Mesodermal cell (in vitro differentiated cells): ENCODE data around the gene RIBC2.

Experiments used
- H3K27ac ChIP-seq: 2 replicates; pipeline ENCODE4 v1.7.0; 2013; ENCODE audit warnings: mild to moderate bottlenecking, low read depth, low read length, moderate library complexity; ENCODE audit not compliant: severe bottlenecking
- H3K36me3 ChIP-seq: 2 replicates; pipeline ENCODE4 v1.7.1; 2013; ENCODE audit warnings: mild to moderate bottlenecking, low read length, moderate library complexity; ENCODE audit not compliant: control insufficient read depth, insufficient read depth
- H3K4me1 ChIP-seq: one replicate; pipeline ENCODE4 v1.7.1; 2013; ENCODE audit warnings: mild to moderate bottlenecking, low read length; ENCODE audit not compliant: insufficient read depth, control insufficient read depth, poor library complexity, severe bottlenecking
- H3K4me3 ChIP-seq: 2 replicates; pipeline ENCODE4 v1.7.0; 2013; ENCODE audit warnings: low read length, control low read depth, mild to moderate bottlenecking; ENCODE audit not compliant: insufficient read depth, poor library complexity, severe bottlenecking; ENCODE audit errors: extremely low read depth
- H3K9me3 ChIP-seq: 2 replicates; pipeline ENCODE4 v1.7.1; 2013; ENCODE audit warnings: mild to moderate bottlenecking, low read length, moderate library complexity; ENCODE audit not compliant: control insufficient read depth
- whole genome bisulfite sequencing, 2 experiments: methylation state at CpG; one replicate each; pipeline ENCODE4 v1.1.5; 2013; ENCODE audit warnings: missing lambda C conversion rate in 2 of 2; ENCODE audit not compliant: insufficient coverage in 2 of 2; 5-methylcytosine and 5-hydroxymethylcytosine counted together

The RIBC2 gene

GRCh38 chr22:45473626-45474237 lies 60.2 kb downstream of the RIBC2 start:
- H3K4me3 ChIP-seq: no peak overlapping the region
- WGBS, 2 experiments: 75 to 83% methylated on average over 4 to 5 of the region's 6 CpGs
- H3K27ac ChIP-seq: peak overlapping the region; percentile 13
- H3K9me3 ChIP-seq: no peaks in the 10 kb centered on the region
- H3K4me1 ChIP-seq: peaks cover 21% of the 10 kb centered on the region
- no peaks in the 10 kb centered on the region for H3K36me3 ChIP-seq

- H3K4me3 ChIP-seq: no peak overlapping the region
- 76 to 80% methylated on average over 5 of the region's 8 CpGs for whole genome bisulfite sequencing, 2 experiments
- H3K27ac ChIP-seq: no peak overlapping the region
- no peaks in the 10 kb centered on the region for H3K36me3 ChIP-seq
- no peaks in the 10 kb centered on the region for H3K9me3 ChIP-seq
- H3K4me1 ChIP-seq: peaks cover 7% of the 10 kb centered on the region
Observed at GRCh38 chr22:45475063-45475747, 61.7 kb downstream of the RIBC2 start.

- Histone ChIP-seq H3K4me1 (peaks cover 7% of the 10 kb centered on the region), H3K4me3 (no peak overlapping the region), H3K27ac (no peak overlapping the region), H3K9me3 (peaks cover 5% of the 10 kb centered on the region), H3K36me3 (no peaks in the 10 kb centered on the region)
- 92 to 93% methylated on average over 10 to 11 of the region's 15 CpGs for WGBS, 2 experiments
Observed at GRCh38 chr22:45475851-45476514, 62.5 kb downstream of the RIBC2 start.

- Histone ChIP-seq H3K36me3 (no peaks in the 10 kb centered on the region), H3K4me1 (peaks cover 7% of the 10 kb centered on the region), H3K4me3 (no peak overlapping the region), H3K27ac (no peak overlapping the region), H3K9me3 (peaks cover 5% of the 10 kb centered on the region)
- 81 to 89% methylated on average over 4 to 5 of the region's 6 CpGs for WGBS, 2 experiments
Observed at GRCh38 chr22:45476814-45477213, 63.3 kb downstream of the RIBC2 start.

GRCh38 chr22:45477366-45478107 lies 64.0 kb downstream of the RIBC2 start:
- Histone ChIP-seq H3K36me3 (no peaks in the 10 kb centered on the region), H3K9me3 (peaks cover 5% of the 10 kb centered on the region), H3K27ac (no peak overlapping the region), H3K4me1 (peaks cover 7% of the 10 kb centered on the region), H3K4me3 (no peak overlapping the region)
- WGBS, 2 experiments: 91 to 97% methylated on average over 5 to 6 of the region's 7 CpGs

- H3K9me3 ChIP-seq: peaks cover 5% of the 10 kb centered on the region
- H3K4me3 ChIP-seq: no peak overlapping the region
- no peak overlapping the region for H3K27ac ChIP-seq
- H3K4me1 ChIP-seq: peaks cover 7% of the 10 kb centered on the region
- WGBS, 2 experiments: 87 to 95% methylated on average over 6 to 9 of the region's 11 CpGs
- H3K36me3 ChIP-seq: no peaks in the 10 kb centered on the region
Observed at GRCh38 chr22:45478108-45478771, 64.7 kb downstream of the RIBC2 start.

GRCh38 chr22:45480717-45481116 lies 67.2 kb downstream of the RIBC2 start:
- H3K9me3 ChIP-seq: peaks cover 5% of the 10 kb centered on the region
- H3K4me1 ChIP-seq: no peaks in the 10 kb centered on the region
- no peak overlapping the region for H3K27ac ChIP-seq
- no peaks in the 10 kb centered on the region for H3K36me3 ChIP-seq
- WGBS, 2 experiments: 83 to 100% methylated on average over 1 to 2 of the region's 3 CpGs
- H3K4me3 ChIP-seq: no peak overlapping the region

GRCh38 chr22:45481661-45482060 lies 68.2 kb downstream of the RIBC2 start:
- no peaks in the 10 kb centered on the region for H3K4me1 ChIP-seq
- 73 to 76% methylated on average over 3 of the region's 5 CpGs for WGBS, 2 experiments
- H3K27ac ChIP-seq: no peak overlapping the region
- H3K4me3 ChIP-seq: no peak overlapping the region
- peaks cover 5% of the 10 kb centered on the region for H3K9me3 ChIP-seq
- no peaks in the 10 kb centered on the region for H3K36me3 ChIP-seq
